HG03558 (cell line): ENCODE data around the gene MPZL3.
"Not testable (repeated sequence)": the region's sequence is repeated elsewhere in the genome, so short reads cannot be mapped to it uniquely, and the experiment has no call there.

Experiments
- ATAC-seq: cut with Tn5 transposase; IDR thresholded peaks from one replicate; pipeline ENCODE4 v1.9.1; 2021; ENCODE audit warnings: moderate number of reproducible peaks; ENCODE audit not compliant: unreplicated experiment; ENCODE audit errors: extremely low read depth

MPZL3 gene

GRCh38 chr11:118193910-118194566 lies 58.1 kb downstream of the MPZL3 start:
- no peak for ATAC-seq

- not testable (repeated sequence) for ATAC-seq
These were observed 59.3 kb downstream of the MPZL3 start for GRCh38 chr11:118192817-118193216.

GRCh38 chr11:118190942-118191506 lies 61.1 kb downstream of the MPZL3 start:
- not testable (repeated sequence) for ATAC-seq

- ATAC-seq, result no peak
These were observed 65.6 kb downstream of the MPZL3 start for GRCh38 chr11:118186346-118187107.

- no peak for ATAC-seq
These were observed 67.2 kb downstream of the MPZL3 start for GRCh38 chr11:118184784-118185579.

GRCh38 chr11:118183691-118184090 lies 68.5 kb downstream of the MPZL3 start:
- not testable (repeated sequence) for ATAC-seq

- ATAC-seq, result no peak
These were observed 71.9 kb downstream of the MPZL3 start for GRCh38 chr11:118180300-118180703.

GRCh38 chr11:118176778-118177134 lies 75.4 kb downstream of the MPZL3 start:
- no peak for ATAC-seq
